Esophagus muscularis mucosa (tissue), 4 donors: ENCODE results near the gene PHGDH. TPM values are rescaled to one million over a fixed set of nuclear protein-coding genes. Genes with fewer than 3 reads are reported as not detected.

Experiments used
- DNase-seq: peaks from one replicate; pipeline ENCODE4 v3.0.0-alpha.2; 2017; ENCODE audit errors: extremely low spot score
- H3K27ac ChIP-seq, 4 donors: fragments of 200-600 bp; sonication (generic); replicated peaks in 1 of 4; 1 replicate in 3 of 4; 2 replicates in 1 of 4; pipeline ENCODE4 v1.5.1; 2016 to 2019; ENCODE audit warnings: mild to moderate bottlenecking in 1 of 4
- H3K27me3 ChIP-seq, 4 donors: fragments of 200-600 bp; sonication (generic); one replicate each; pipeline versions ENCODE4 v1.5.1 to v1.6.0; 2016 to 2019
- H3K36me3 ChIP-seq, 4 donors: fragments of 200-600 bp; sonication (generic); one replicate each; pipeline ENCODE4 v1.5.1; 2016 to 2019
- H3K4me1 ChIP-seq, 4 donors: fragments of 200-600 bp; sonication (generic); one replicate each; pipeline ENCODE4 v1.5.1; 2016 to 2019
- H3K4me3 ChIP-seq, 4 donors: fragments of 200-600 bp; sonication (generic); 1 replicate in 2 of 4; 2 replicates in 2 of 4; pipeline ENCODE4 v1.5.1; 2016 to 2019; ENCODE audit warnings: mild to moderate bottlenecking in 4 of 4, moderate library complexity in 1 of 4
- H3K9me3 ChIP-seq, 4 donors: fragments of 200-600 bp; sonication (generic); 1 replicate in 3 of 4; 2 replicates in 1 of 4; pipeline ENCODE4 v1.5.1; 2016 to 2019
- EP300 ChIP-seq: sonication (generic); formaldehyde crosslinking; IDR thresholded peaks from one replicate; pipeline ENCODE4 v1.6.1; 2017; ENCODE audit warnings: antibody characterized with exemption
- POLR2A ChIP-seq: fragments of 450-650 bp; IDR thresholded peaks from one replicate; pipeline ENCODE4 v1.6.1; 2017; ENCODE audit warnings: antibody characterized with exemption, moderate library complexity, mild to moderate bottlenecking, low read depth
- POLR2AphosphoS5 ChIP-seq, 2 donors: sonication (generic); formaldehyde crosslinking; IDR thresholded peaks; one replicate each; pipeline ENCODE4 v1.6.1; 2017; ENCODE audit warnings: antibody characterized with exemption in 2 of 2
- WGBS: methylation state at CpG from one replicate; pipeline ENCODE4 v1.1.5; 2018; 5-methylcytosine and 5-hydroxymethylcytosine counted together
- intact Hi-C: fragments of 100-400 bp; cut with DNase I; formaldehyde crosslinking; loops from one replicate; pipeline ENCODE4 v1.15.1; 2023
- total RNA-seq, 4 donors: library from RNA; depleted of rRNA; stranded (reverse); fragments of >200 nt; gene quantifications; one replicate each; pipeline versions ENCODE4 v1.1.0 to v1.2.1, GENCODE V29; 2016
- TF ChIP-seq, protein P1 (sequence below), 3 experiments: fragments of 200-600 bp in 2 of 3; fragments of 450-650 bp in 1 of 3; sonication (generic) in 2 of 3; IDR thresholded peaks; one replicate each; pipeline ENCODE4 v1.5.1; 2017 to 2019; ENCODE audit warnings: antibody characterized with exemption in 3 of 3, mild to moderate bottlenecking in 2 of 3, moderate library complexity in 1 of 3

The PHGDH gene
- total RNA-seq, 4 donors from 2014 or later = 20.3 to 42.7 (median 21.9) TPM

DNA sequence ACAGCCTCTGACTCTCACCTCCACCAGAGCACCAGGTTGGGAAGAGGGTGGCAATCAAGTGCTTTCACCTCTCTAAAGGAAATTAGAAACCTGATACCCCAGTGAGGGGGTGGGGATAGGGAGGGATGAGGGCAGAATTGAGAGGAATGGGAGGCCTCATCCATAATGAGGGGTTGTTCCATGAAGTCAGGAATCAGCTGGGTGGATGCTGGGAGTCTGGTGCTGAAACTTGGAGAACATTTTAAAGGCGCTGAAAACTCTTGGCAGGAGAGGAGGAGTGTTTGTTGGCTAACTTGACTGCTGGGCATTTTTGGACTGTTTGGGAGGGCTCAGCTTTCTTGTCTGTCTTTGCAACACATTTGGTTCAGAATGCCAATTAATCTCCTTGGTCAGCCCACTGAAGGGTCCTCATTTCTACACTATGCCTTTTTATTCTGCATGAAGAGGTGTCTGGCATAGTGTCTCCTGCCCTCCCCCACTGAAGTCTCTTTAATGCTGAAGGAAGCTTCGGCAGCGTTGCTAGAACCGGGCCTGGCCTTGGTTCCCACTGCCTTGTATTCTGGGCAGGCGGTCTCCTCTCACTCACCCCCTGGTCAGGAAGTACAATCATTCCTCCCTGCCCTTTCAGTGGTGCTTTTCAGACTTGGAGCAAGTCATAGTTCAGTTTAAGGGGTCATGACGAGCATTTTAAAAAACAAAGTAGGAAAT, 2.2 kb downstream of the PHGDH start:
- H3K27me3 ChIP-seq = no peaks in the 10 kb centered on the region
- intact Hi-C loops = no loop called here
- peak overlapping the region; percentile 80 to 88 (median 86) for H3K27ac ChIP-seq
- peak overlapping the region in 1 of 4 donors; percentile 79 for H3K4me3 ChIP-seq
- peaks cover 14 to 40% (median 35%) of the 10 kb centered on the region in 4 donors for H3K4me1 ChIP-seq
- WGBS = 51% methylated on average over 6 of the region's 6 CpGs
- H3K9me3 ChIP-seq = no peaks in the 10 kb centered on the region
- TF ChIP-seq POLR2A (no peak), POLR2AphosphoS5 (IDR thresholded peaks at IDR 0.05) (no peak), EP300 (no peak)
- TF ChIP-seq, protein P1, sequence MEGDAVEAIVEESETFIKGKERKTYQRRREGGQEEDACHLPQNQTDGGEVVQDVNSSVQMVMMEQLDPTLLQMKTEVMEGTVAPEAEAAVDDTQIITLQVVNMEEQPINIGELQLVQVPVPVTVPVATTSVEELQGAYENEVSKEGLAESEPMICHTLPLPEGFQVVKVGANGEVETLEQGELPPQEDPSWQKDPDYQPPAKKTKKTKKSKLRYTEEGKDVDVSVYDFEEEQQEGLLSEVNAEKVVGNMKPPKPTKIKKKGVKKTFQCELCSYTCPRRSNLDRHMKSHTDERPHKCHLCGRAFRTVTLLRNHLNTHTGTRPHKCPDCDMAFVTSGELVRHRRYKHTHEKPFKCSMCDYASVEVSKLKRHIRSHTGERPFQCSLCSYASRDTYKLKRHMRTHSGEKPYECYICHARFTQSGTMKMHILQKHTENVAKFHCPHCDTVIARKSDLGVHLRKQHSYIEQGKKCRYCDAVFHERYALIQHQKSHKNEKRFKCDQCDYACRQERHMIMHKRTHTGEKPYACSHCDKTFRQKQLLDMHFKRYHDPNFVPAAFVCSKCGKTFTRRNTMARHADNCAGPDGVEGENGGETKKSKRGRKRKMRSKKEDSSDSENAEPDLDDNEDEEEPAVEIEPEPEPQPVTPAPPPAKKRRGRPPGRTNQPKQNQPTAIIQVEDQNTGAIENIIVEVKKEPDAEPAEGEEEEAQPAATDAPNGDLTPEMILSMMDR (IDR thresholded peaks at IDR 0.05) = no peak
- no peaks in the 10 kb centered on the region for H3K36me3 ChIP-seq
- DNase-seq = peak; percentile 89

DNA sequence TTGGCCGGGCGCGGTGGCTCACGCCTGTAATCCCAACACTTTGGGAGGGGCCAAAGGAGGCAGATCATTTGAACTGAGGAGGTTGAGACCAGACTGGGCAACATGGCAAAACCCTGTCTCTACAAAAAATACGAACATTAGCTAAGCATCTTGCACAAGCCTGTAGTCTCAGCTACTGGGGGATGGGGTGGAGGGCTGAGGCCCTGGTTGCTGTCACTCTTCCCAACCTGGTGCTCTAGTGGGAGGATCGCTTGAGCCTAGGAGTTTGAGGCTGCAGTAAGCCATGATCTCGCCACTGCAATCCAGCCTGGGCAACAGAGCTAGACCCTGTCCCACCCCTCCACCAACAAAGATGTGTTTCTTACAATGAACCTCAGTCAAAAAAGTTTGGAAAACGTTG, 2.8 kb downstream of the PHGDH start:
- TF ChIP-seq EP300 = no peak
- TF ChIP-seq POLR2AphosphoS5 (IDR thresholded peaks at IDR 0.05) = no peak
- no peak for TF ChIP-seq POLR2A
- TF ChIP-seq, protein P1 (IDR thresholded peaks at IDR 0.05) = no peak
- Histone ChIP-seq H3K27ac (peak overlapping the region in 3 of 4 donors; percentile 84 to 88 (median 88)), H3K9me3 (no peaks in the 10 kb centered on the region), H3K4me3 (no peak overlapping the region), H3K36me3 (no peaks in the 10 kb centered on the region), H3K27me3 (no peaks in the 10 kb centered on the region), H3K4me1 (peaks cover 14 to 40% (median 35%) of the 10 kb centered on the region in 4 donors)
- DNase-seq = peak; percentile 78
- WGBS = 79% methylated on average over 7 of the region's 8 CpGs
- intact Hi-C loops = no loop called here

DNA sequence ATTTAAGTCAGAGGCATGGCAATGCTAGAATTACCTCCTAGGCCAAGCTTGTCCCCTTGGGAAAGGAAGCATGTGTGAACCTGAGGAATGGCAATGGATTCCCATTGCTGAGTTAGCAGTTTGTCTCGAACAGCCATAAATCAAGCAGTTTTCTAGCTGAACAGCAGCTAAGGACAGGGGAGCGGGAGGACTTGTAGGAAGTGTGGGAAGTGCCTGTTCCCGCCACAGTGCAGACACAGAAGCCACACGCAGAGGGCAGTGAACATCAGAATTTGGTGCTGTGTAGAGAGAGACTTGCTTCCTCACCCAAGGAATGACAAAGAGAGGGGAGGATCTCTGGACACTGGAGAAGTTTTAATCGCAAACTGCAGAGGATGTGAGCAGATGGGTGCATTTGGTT, 3.8 kb downstream of the PHGDH start:
- WGBS = 53% methylated on average over 5 of the region's 5 CpGs
- H3K9me3 ChIP-seq = no peaks in the 10 kb centered on the region
- H3K27me3 ChIP-seq = no peaks in the 10 kb centered on the region
- H3K4me3 ChIP-seq = no peak overlapping the region
- DNase-seq = no peak
- intact Hi-C loops = no loop called here
- no peaks in the 10 kb centered on the region for H3K36me3 ChIP-seq
- TF ChIP-seq POLR2AphosphoS5 (IDR thresholded peaks at IDR 0.05) (no peak), EP300 (no peak), POLR2A (no peak)
- TF ChIP-seq, protein P1 (IDR thresholded peaks at IDR 0.05) = no peak
- H3K4me1 ChIP-seq = peaks cover 14 to 40% (median 35%) of the 10 kb centered on the region in 4 donors
- no peak overlapping the region for H3K27ac ChIP-seq

GRCh38 chr1:119718409-119718808, 6.7 kb downstream of the PHGDH start:
- intact Hi-C loops = no loop called here
- peaks cover 2 to 20% (median 15%) of the 10 kb centered on the region in 4 donors for H3K4me1 ChIP-seq
- TF ChIP-seq POLR2AphosphoS5 (IDR thresholded peaks at IDR 0.05) (no peak), POLR2A (no peak), EP300 (no peak)
- TF ChIP-seq, protein P1 (IDR thresholded peaks at IDR 0.05) = no peak

More at GRCh38 chr1:119718409-119718808, 6.7 kb downstream of the PHGDH start:
- no peaks in the 10 kb centered on the region for H3K27me3 ChIP-seq
- H3K27ac ChIP-seq = no peak overlapping the region
- H3K4me3 ChIP-seq = no peak overlapping the region
- DNase-seq = no peak
- no peaks in the 10 kb centered on the region for H3K9me3 ChIP-seq
- peaks cover 0 to 26% (median 12%) of the 10 kb centered on the region in 4 donors for H3K36me3 ChIP-seq
